ENCODE results near the gene PRDM16. TPM values are rescaled to one million over a fixed set of nuclear protein-coding genes. Genes with fewer than 3 reads are reported as not detected.
A peak's percentile ranks its signal among the peaks of the same experiment; 100 is the strongest.

Gene PRDM16
- total and polyA plus RNA-seq, 2 of the 8 experiments (the other 6 are each of a cell fraction or from before 2014, with no cell fraction given): 0.39 to 0.43 TPM

DNA sequence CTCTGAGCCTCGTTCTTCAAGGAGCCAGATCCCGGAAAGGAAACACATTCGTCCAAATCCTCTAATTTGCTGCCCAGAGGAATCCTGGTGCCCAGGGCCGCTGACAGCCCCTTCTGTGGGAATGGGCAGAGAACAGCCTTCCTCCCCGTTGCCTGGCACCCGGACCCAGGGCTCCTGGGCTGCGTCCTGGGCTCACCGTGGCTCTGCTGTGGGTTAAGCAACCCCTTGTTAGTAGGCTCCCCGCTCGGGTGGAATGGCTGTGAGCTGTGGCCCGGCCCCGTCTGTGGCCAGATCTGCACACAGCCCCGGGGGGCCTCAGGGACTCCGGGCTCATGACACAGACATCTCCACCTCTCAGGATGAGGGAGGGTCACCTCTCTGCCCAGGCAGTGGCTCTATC lies 262.6 kb downstream of the PRDM16 start:
- no peak overlapping the region for H2BK5ac ChIP-seq (ENCODE audit: low read depth, low read length)
- no peaks in the 10 kb centered on the region for H4K20me1 ChIP-seq (replicated peaks in 1 of 2; ENCODE audit: control insufficient read depth in 1 of 2, insufficient read depth in 2 of 2, low read length in 2 of 2)
- no peaks in the 10 kb centered on the region for H3K79me1 ChIP-seq (ENCODE audit: low read depth, low read length)
- H4K8ac ChIP-seq (ENCODE audit: extremely low read depth, insufficient read depth, low read length): no peak overlapping the region
- no peak overlapping the region for H3K4ac ChIP-seq (replicated peaks; ENCODE audit: insufficient read length, low read depth, low read length)
- no peak overlapping the region for H3K4me2 ChIP-seq (ENCODE audit: insufficient read depth in 1 of 2, low read depth in 2 of 2, low read length in 2 of 2)
- H2BK120ac ChIP-seq (replicated peaks; ENCODE audit: low read depth, low read length): no peak overlapping the region
- no peak for FAIRE-seq
- H3K9me3 ChIP-seq (ENCODE audit: insufficient read depth in 2 of 2, low read depth in 1 of 2, low read length in 1 of 2): peaks cover 2 to 5% of the 10 kb centered on the region in 2 experiments
- no peaks in the 10 kb centered on the region; a peak in 1 of 7 replicates for H3K4me1 ChIP-seq (replicated peaks in 1 of 4; ENCODE audit: control insufficient read depth in 3 of 4, insufficient read depth in 4 of 4, low read length in 3 of 4)
- H4K5ac ChIP-seq (ENCODE audit: insufficient read length, low read depth, low read length): no peak overlapping the region
- H4K91ac ChIP-seq (replicated peaks; ENCODE audit: insufficient read length, low read length): peak overlapping the region; percentile 35
- H3K18ac ChIP-seq (ENCODE audit: extremely low read depth, low read length): no peak overlapping the region
- no peak overlapping the region for H2BK15ac ChIP-seq (ENCODE audit: low read length)
- H3K36me3 ChIP-seq (ENCODE audit: control insufficient read depth in 2 of 4, insufficient read depth in 4 of 4, low read length in 3 of 4): no peaks in the 10 kb centered on the region
- H3K9ac ChIP-seq (replicated peaks in 1 of 4; ENCODE audit: extremely low read depth in 1 of 4, low read depth in 3 of 4, low read length in 3 of 4): no peak overlapping the region
- no peak overlapping the region for H3K14ac ChIP-seq (ENCODE audit: insufficient read length)
- no peak overlapping the region for H3K56ac ChIP-seq (replicated peaks; ENCODE audit: insufficient read length, low read depth, low read length)
- CTCF ChIA-PET (ENCODE audit: partially characterized antibody): interaction anchor here (1.3 kb wide), 1 partner anchor 79 kb away, joined by 3 read pairs; no protein-coding TSS in a partner anchor
- H3K23ac ChIP-seq (ENCODE audit: insufficient read length): no peak overlapping the region
- H2BK12ac ChIP-seq (ENCODE audit: low read depth, low read length): no peak overlapping the region
- no peak overlapping the region for H3K4me3 ChIP-seq (ENCODE audit: extremely low read depth in 1 of 4, insufficient read depth in 2 of 4, low read depth in 3 of 4, low read length in 4 of 4)
- H2AK5ac ChIP-seq (ENCODE audit: low read depth, low read length): no peak overlapping the region
- no peak overlapping the region for H3K27ac ChIP-seq (ENCODE audit: low read depth, low read length)
- no peaks in the 10 kb centered on the region for H3K23me2 ChIP-seq (ENCODE audit: low read depth, low read length)
- no peaks in the 10 kb centered on the region for H3K27me3 ChIP-seq (replicated peaks in 1 of 4; ENCODE audit: control insufficient read depth in 3 of 4, extremely low read depth in 1 of 4, insufficient read depth in 3 of 4, low read length in 3 of 4)
- 93% methylated on average over 13 of the region's 14 CpGs; no CpG with 5 or more reads in 1 of the 2 experiments for WGBS, 2 experiments (ENCODE audit: extremely low coverage in 1 of 2, insufficient coverage in 1 of 2, insufficient read length in 1 of 2, insufficient replicate concordance in 2 of 2, low coverage in 1 of 2, low lambda C conversion rate in 2 of 2, missing lambda C conversion rate in 1 of 2)
- POLR2A ChIA-PET (ENCODE audit: partially characterized antibody): no interaction called here
- no peak for DNase-seq (ENCODE audit: low read depth in 1 of 2, low spot score in 2 of 2)
- H2BK20ac ChIP-seq (ENCODE audit: low read length): no peak overlapping the region
- no peak overlapping the region for H2AFZ ChIP-seq (ENCODE audit: low read length)
- H3K79me2 ChIP-seq (ENCODE audit: control insufficient read depth in 1 of 2, insufficient read depth in 2 of 2, low read length in 2 of 2): no peaks in the 10 kb centered on the region; a peak in 1 of 4 replicates
- TF ChIP-seq MAX (IDR thresholded peaks at IDR 0.05): no peak
- no peak for TF ChIP-seq CTBP2 (IDR thresholded peaks at IDR 0.05; ENCODE audit: borderline replicate concordance, insufficient read depth, insufficient read length, low read length)
- no peak for TF ChIP-seq CHD2 (IDR thresholded peaks at IDR 0.05; ENCODE audit: low read length)
- TF ChIP-seq EP300 (IDR thresholded peaks at IDR 0.05; ENCODE audit: borderline replicate concordance in 1 of 2, low read depth in 2 of 2, low read length in 2 of 2): no peak
- no peak for TF ChIP-seq GABPA (IDR thresholded peaks at IDR 0.05; ENCODE audit: borderline replicate concordance, insufficient read depth, low read length)
- no peak for TF ChIP-seq FOSL1 (IDR thresholded peaks at IDR 0.05; ENCODE audit: insufficient read depth, low read depth, low read length)
- no peak for TF ChIP-seq RXRA (IDR thresholded peaks at IDR 0.05; ENCODE audit: insufficient read depth, low read depth, low read length)
- TF ChIP-seq ASH2L (IDR thresholded peaks at IDR 0.05; ENCODE audit: low read length): no peak
- TF ChIP-seq TCF12 (IDR thresholded peaks at IDR 0.05; ENCODE audit: low read depth, low read length): no peak
- TF ChIP-seq GTF2F1 (IDR thresholded peaks at IDR 0.05; ENCODE audit: borderline replicate concordance, low read depth, low read length): no peak
- no peak for TF ChIP-seq KDM4A (IDR thresholded peaks at IDR 0.05; ENCODE audit: low read depth, low read length, severe bottlenecking)
- no peak for TF ChIP-seq RBBP5 (IDR thresholded peaks at IDR 0.05; ENCODE audit: borderline replicate concordance, low read depth, low read length)
- no peak for TF ChIP-seq TAF1 (IDR thresholded peaks at IDR 0.05; ENCODE audit: low read depth, low read length)
- no peak for TF ChIP-seq SP1 (IDR thresholded peaks at IDR 0.05; ENCODE audit: low read depth, low read length)
- TF ChIP-seq BACH1 (IDR thresholded peaks at IDR 0.05; ENCODE audit: low read length): no peak

Data from H1 (cell line).